HG03108 (cell line): ENCODE results near the gene ATRIP.

Source experiments
- ATAC-seq: cut with Tn5 transposase; IDR thresholded peaks from one replicate; pipeline ENCODE4 v1.9.1; 2021; ENCODE audit warnings: moderate library complexity; ENCODE audit not compliant: unreplicated experiment

Gene ATRIP

GRCh38 chr3:48501196-48501595, 54.7 kb downstream of the ATRIP start:
- ATAC-seq: no peak

GRCh38 chr3:48502121-48502520, 55.6 kb downstream of the ATRIP start:
- no peak for ATAC-seq

- no peak for ATAC-seq
Observed at GRCh38 chr3:48502728-48503168, 56.2 kb downstream of the ATRIP start.

- no peak for ATAC-seq
Observed at GRCh38 chr3:48503401-48504050, 57.0 kb downstream of the ATRIP start.

- ATAC-seq: peak; percentile 47
Observed at GRCh38 chr3:48504051-48504946, 57.8 kb downstream of the ATRIP start, which contains the start of gene SHISA5. Gene SHISA5 (minus strand): TSS chr3:48504174. CDS start chr3:48504094, 80 bp downstream.

GRCh38 chr3:48505146-48505545, 58.6 kb downstream of the ATRIP start:
- ATAC-seq: no peak

GRCh38 chr3:48505968-48506504, 59.5 kb downstream of the ATRIP start:
- ATAC-seq: no peak

GRCh38 chr3:48507256-48508061, 60.9 kb downstream of the ATRIP start:
- ATAC-seq: peak; percentile 66

GRCh38 chr3:48511551-48511950, 65.0 kb downstream of the ATRIP start:
- ATAC-seq: no peak

GRCh38 chr3:48514431-48515227, 68.1 kb downstream of the ATRIP start:
- no peak for ATAC-seq
